ENCODE measurements around the gene ACOXL.

The ACOXL gene

GRCh38 chr2:110983133-110983532 lies 250.8 kb downstream of the ACOXL start:
- DNase-seq: no peak

GRCh38 chr2:110984694-110985490 lies 252.5 kb downstream of the ACOXL start:
- no peak for DNase-seq

- no peak for DNase-seq
Measured at GRCh38 chr2:110990440-110990839, 258.1 kb downstream of the ACOXL start.

- DNase-seq: no peak
Measured at GRCh38 chr2:110991911-110992310, 259.5 kb downstream of the ACOXL start.

DNA sequence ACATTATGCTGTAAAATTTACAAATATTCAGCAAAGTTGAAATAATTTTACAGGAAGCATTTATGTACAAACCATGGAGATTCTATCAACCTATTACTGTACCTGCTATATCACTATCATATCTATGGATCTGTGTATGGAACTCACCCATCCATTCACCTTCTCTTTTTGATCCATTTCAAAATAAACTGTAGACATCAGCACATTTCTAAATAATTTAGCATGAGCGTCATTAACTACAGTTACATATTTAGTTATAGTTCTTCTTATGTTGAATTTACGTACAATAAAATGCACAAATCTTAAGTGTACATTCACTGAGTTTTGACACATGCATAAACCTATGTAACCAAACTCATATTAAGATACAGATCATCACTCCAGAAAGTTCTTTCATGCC lies 260.5 kb downstream of the ACOXL start:
- DNase-seq: no peak

- DNase-seq: no peak
Measured at GRCh38 chr2:110993557-110994231, 261.3 kb downstream of the ACOXL start.

GRCh38 chr2:110994250-110994961 lies 262.0 kb downstream of the ACOXL start:
- no peak for DNase-seq

DNA sequence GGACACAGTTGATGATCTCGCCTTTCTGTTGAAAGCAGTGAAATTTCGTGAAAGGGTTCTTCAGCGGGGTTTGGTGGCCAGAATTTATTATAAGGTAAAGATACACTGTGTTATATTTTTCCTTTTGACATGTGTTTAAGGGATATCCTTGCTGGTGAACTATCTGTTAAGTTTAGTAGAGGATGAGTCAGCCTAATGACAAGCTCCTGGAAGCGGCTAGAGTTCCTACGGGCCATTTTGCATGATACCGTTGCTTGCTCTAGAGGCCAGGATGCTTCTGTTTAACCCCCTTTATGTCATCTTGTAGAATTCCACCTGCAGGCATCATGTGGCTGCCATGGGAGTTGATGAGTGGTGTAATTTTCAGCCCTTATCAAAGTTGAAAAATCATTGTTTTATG lies 263.5 kb downstream of the ACOXL start:
- DNase-seq: no peak

DNA sequence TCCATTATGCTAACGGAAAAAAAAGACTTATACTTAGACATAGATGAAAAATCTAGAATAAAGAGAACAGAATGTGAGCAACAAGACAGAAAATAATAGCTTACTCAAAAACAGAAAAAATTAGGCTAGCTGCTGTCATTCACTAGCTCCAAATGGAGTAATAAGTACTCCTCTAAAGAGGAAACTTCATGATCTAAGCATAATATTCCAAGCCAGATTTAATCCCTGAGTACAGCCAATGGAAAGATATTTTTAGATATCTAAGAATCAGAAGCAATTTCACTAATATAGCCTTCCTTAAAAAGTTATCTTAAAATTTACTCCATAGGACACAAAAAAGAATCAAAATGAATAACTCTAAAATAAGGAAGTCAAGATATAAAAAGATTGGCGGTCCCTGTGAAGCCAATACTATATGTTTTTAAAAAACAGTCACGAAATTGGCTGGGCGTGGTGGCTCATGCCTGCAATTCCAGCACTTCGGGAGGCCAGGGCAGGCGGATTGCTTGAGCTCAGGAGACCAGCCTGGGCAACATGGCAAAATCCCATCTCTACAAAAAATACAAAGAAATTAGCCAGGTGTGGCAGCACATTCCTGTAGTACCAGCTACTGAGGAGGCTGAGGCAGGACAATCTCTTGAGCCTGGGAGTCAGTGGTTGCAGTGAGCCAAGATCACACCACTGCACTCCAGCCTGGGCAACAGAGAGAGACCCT lies 265.1 kb downstream of the ACOXL start:
- no peak for DNase-seq

- no peak for DNase-seq
Measured at GRCh38 chr2:110998311-110998710, 265.9 kb downstream of the ACOXL start.

- no peak for DNase-seq
Measured at GRCh38 chr2:110999626-111000025, 267.3 kb downstream of the ACOXL start.

DNA sequence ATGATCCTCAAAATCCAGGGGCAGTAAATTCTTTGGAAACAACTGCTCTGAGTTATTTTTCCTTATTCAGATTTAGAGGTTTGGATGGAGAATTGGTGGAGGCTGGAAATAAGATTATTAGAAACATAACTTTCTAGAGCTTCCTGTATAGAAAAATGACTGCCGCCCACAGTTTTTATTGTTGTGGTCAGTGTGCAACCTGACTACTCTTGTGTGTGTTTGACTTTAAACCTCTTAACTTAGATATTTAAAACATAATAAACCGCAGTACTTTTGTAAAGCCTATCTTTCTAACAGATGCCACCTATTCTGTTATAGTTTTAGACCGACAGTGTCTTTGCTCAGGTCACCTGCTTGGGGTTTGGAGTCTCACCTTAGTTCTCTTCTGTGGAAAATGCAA lies 272.9 kb downstream of the ACOXL start:
- DNase-seq: no peak

GRCh38 chr2:111005821-111006220 lies 273.4 kb downstream of the ACOXL start:
- DNase-seq: no peak

- no peak for DNase-seq
Measured at GRCh38 chr2:111007757-111008688, 275.6 kb downstream of the ACOXL start.

- DNase-seq: no peak
Measured at GRCh38 chr2:111011218-111011617, 278.8 kb downstream of the ACOXL start.

DNA sequence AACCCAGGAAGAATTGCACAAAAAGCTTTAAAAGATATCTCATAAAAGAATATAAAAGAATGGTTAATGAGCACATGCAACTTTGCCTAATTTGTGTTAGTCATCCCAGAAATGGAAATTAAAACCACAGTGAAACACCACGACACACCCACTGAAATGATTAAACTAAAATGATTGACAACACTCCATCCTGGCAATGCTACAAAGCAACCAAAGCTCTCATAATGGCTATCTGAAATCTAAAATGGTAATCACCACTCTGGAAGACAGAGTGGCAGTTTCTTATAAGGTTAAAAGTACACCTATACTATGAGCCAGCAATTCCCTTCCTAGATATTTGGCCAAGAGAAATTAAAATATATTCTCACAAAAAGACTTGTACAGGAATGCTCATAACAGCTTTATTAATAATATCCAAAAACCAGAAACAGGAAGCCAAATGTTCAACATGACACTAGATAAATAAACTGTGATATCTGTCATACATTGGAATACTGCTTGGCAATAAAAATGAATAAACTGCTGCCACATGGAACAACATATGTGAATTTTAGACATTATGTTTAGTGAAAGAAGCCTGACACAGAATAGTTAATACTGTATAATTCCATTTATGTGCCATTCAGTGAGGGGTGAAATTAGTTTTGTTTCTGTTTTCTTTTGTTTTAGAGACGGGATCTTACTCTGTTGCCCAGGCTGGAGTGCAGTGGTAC lies 283.1 kb downstream of the ACOXL start:
- DNase-seq: no peak

DNA sequence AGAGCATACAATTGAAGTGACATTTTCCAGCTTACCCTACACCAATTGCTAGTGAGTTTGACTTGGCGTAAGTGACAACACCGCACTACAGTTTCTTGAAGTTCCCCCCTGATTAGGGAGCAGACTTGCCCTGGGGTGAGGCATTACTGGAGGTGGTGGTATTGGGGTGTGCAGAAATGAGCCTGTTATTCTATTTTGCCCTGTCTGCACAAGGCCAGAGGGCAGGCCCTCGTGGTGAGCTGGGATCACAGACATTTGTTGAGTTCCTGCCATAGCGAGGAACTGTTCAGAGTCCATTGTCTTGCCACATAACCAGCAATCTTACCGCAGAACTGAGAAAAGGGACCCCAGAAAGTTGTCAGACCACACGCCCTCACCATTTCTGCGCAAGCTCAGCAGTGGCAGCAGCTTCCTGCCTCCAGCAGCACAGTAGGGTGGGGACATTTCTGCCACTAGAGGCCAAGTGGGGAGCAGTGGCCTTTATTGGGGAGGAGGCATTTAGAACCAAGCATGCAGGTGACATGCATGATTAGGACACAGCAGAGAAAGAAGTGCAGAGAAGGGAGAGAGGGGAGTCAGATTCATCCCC lies 284.8 kb downstream of the ACOXL start:
- DNase-seq: no peak

GRCh38 chr2:111017909-111018308 lies 285.5 kb downstream of the ACOXL start:
- no peak for DNase-seq

DNA sequence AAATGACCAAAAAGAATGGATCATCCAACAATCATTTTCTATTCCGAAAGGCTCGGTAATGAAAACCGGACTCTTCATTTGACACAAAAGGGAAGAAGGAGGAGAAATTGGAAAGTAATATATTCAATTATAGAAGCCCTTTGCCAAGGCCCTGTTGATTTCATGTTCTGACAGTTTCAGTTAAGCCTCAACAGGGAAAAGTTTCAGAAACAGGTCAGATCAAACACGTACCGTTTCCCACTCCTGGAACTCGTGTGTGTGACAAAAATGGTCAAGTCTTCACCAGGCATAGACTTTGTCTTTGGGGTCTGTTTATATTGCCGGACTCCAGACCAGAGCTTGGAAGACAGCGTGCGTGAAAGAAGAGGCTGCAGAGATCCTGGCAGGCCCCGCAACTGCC lies 287.0 kb downstream of the ACOXL start:
- DNase-seq: no peak

- DNase-seq: no peak
Measured at GRCh38 chr2:111022633-111023032, 290.3 kb downstream of the ACOXL start.

DNA sequence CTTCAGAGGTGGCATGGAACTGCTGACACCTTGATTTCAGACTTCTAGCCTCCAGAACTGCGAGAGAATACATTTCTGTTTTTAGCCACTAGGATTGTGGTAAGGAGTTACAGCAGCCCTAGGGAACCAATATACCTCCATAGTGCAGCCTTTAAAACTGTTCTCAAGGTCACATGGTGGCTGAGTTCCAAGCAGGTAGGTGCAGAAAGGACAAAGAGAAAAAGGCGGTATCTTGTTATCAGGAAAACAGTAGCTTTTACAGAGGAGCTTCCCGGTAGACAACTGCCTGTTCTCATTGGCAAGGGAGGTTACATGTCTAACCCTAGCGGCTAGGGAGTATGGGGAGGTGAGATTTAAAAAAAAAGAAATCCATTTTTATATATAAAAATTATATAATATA lies 292.1 kb downstream of the ACOXL start:
- DNase-seq: no peak
